T-helper 2 cell (primary cell): ENCODE data around the gene STRC.
"Not testable (repeated sequence)": the region's sequence is repeated elsewhere in the genome, so short reads cannot be mapped to it uniquely, and the experiment has no call there.

Experiments
- DNase-seq, 5 experiments: peaks; one replicate each; pipeline versions ENCODE4 v3.0.0 to v3.0.0-alpha.2; 2012 to 2022

The STRC gene

GRCh38 chr15:43562753-43563152, 55.8 kb downstream of the STRC start:
- not testable (repeated sequence) for DNase-seq

DNA sequence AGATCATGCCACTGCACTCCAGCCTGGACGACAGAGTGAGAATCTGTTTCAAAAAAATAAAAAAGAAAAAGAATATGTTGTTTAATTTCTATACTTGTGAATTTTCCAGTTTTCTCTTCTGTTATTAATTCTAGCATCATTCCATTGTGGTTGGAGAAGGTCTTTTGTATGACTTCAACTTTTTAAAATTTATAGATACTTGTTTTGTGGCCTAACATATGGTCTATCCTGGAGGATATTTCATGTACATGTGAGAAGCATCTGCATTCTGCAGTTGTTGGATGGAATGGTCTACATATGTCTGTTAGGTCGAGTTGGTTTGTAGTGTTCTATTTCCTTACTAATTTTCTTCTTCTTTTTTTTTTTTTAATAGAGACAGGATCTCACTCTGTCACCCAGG, 65.6 kb downstream of the STRC start:
- DNase-seq = no peak

- DNase-seq = no peak
Observed at GRCh38 chr15:43552256-43552655, 66.3 kb downstream of the STRC start.

- DNase-seq = no peak
Observed at GRCh38 chr15:43550527-43551363, 67.9 kb downstream of the STRC start.
